Right kidney (tissue), 1 donor: ENCODE measurements around the gene VMP1.
A peak's percentile ranks its signal among the peaks of the same experiment; 100 is the strongest.
"Not testable (repeated sequence)": the region's sequence is repeated elsewhere in the genome, so short reads cannot be mapped to it uniquely, and the experiment has no call there.

Experiments used
- DNase-seq: peaks from one replicate; pipeline ENCODE4 v3.0.0-alpha.2; 2016

Gene VMP1

GRCh38 chr17:59777033-59777432 lies 69.6 kb downstream of the VMP1 start:
- no peak for DNase-seq

- no peak for DNase-seq
Observed at GRCh38 chr17:59778996-59779395, 71.5 kb downstream of the VMP1 start.

GRCh38 chr17:59779521-59779920 lies 72.1 kb downstream of the VMP1 start:
- DNase-seq = no peak

GRCh38 chr17:59780548-59780947 lies 73.1 kb downstream of the VMP1 start:
- DNase-seq = not testable (repeated sequence)

GRCh38 chr17:59783221-59784047 lies 76.0 kb downstream of the VMP1 start:
- no peak for DNase-seq

GRCh38 chr17:59785091-59785799 lies 77.8 kb downstream of the VMP1 start:
- no peak for DNase-seq

- DNase-seq = no peak
Observed at GRCh38 chr17:59786213-59786535, 78.7 kb downstream of the VMP1 start.

- DNase-seq = peak; percentile 11
Observed at GRCh38 chr17:59786536-59787319, 79.3 kb downstream of the VMP1 start.

GRCh38 chr17:59789849-59790248 lies 82.4 kb downstream of the VMP1 start:
- not testable (repeated sequence) for DNase-seq

GRCh38 chr17:59790418-59790817 lies 83.0 kb downstream of the VMP1 start:
- not testable (repeated sequence) for DNase-seq

- DNase-seq = no peak
Observed at GRCh38 chr17:59790910-59791309, 83.5 kb downstream of the VMP1 start.

- no peak for DNase-seq
Observed at GRCh38 chr17:59791603-59792457, 84.4 kb downstream of the VMP1 start.

GRCh38 chr17:59792458-59792823 lies 85.0 kb downstream of the VMP1 start:
- DNase-seq = not testable (repeated sequence)

GRCh38 chr17:59793205-59793604 lies 85.8 kb downstream of the VMP1 start:
- no peak for DNase-seq

GRCh38 chr17:59796138-59796537 lies 88.7 kb downstream of the VMP1 start:
- DNase-seq = no peak

GRCh38 chr17:59796785-59797205 lies 89.3 kb downstream of the VMP1 start:
- DNase-seq = no peak

- DNase-seq = no peak
Observed at GRCh38 chr17:59798111-59798510, 90.7 kb downstream of the VMP1 start.

- no peak for DNase-seq
Observed at GRCh38 chr17:59800530-59800942, 93.1 kb downstream of the VMP1 start.

- DNase-seq = no peak
Observed at GRCh38 chr17:59802160-59802559, 94.7 kb downstream of the VMP1 start.

GRCh38 chr17:59804901-59805465 lies 97.5 kb downstream of the VMP1 start:
- no peak for DNase-seq

GRCh38 chr17:59806322-59806721 lies 98.9 kb downstream of the VMP1 start:
- DNase-seq = not testable (repeated sequence)
